Neural cell (in vitro differentiated cells): Measurements from ENCODE around the gene TMEM237. TPM values are rescaled to one million over a fixed set of nuclear protein-coding genes. Genes with fewer than 3 reads are reported as not detected.

Experiments used
- H2AFZ ChIP-seq: fragments of 200-600, 300-800 bp; sonication (generic), shearing (Covaris generic); 2 replicates; pipeline ENCODE4 v1.6.0; 2014; ENCODE audit warnings: low read depth, mild to moderate bottlenecking, antibody characterized with exemption, low read length, moderate library complexity
- H3F3A ChIP-seq: fragments of 200-600 bp; shearing (Covaris generic); 2 replicates; pipeline ENCODE4 v1.6.1; 2016; ENCODE audit warnings: mild to moderate bottlenecking, moderate library complexity, mixed read lengths, antibody characterized with exemption, low read length; ENCODE audit not compliant: insufficient read depth, poor library complexity, severe bottlenecking
- H3K27ac ChIP-seq: fragments of 200-600, 300-800 bp; sonication (generic), shearing (Covaris generic); 2 replicates; pipeline ENCODE4 v1.5.1; 2014; ENCODE audit warnings: mild to moderate bottlenecking, low read length, moderate library complexity
- H3K27me3 ChIP-seq: fragments of 300-800, 200-600 bp; sonication (generic), shearing (Covaris generic); 2 replicates; pipeline ENCODE4 v1.6.0; 2014; ENCODE audit warnings: mild to moderate bottlenecking, low read depth, low read length, moderate library complexity; ENCODE audit not compliant: insufficient read depth
- H3K36me3 ChIP-seq: fragments of 300-800, 200-600 bp; sonication (generic), shearing (Covaris generic); 2 replicates; pipeline ENCODE4 v1.5.1; 2014; ENCODE audit warnings: mild to moderate bottlenecking, antibody characterized with exemption, low read length, moderate library complexity; ENCODE audit not compliant: insufficient read depth
- H3K4me2 ChIP-seq: fragments of 300-800, 200-600 bp; sonication (generic), shearing (Covaris generic); 2 replicates; pipeline ENCODE4 v1.6.0; 2014; ENCODE audit warnings: mild to moderate bottlenecking, low read length
- H3K4me3 ChIP-seq: fragments of 300-800, 200-600 bp; sonication (generic), shearing (Covaris generic); 2 replicates; pipeline ENCODE4 v1.5.1; 2014; ENCODE audit warnings: mild to moderate bottlenecking, low read length, moderate library complexity
- H3K79me2 ChIP-seq: fragments of 200-600 bp; shearing (Covaris generic); replicated peaks from 2 replicates; pipeline ENCODE4 v1.6.0; 2014; ENCODE audit warnings: mild to moderate bottlenecking, low read length, moderate library complexity; ENCODE audit not compliant: insufficient read depth
- H3K9ac ChIP-seq: fragments of 300-800, 200-600 bp; sonication (generic), shearing (Covaris generic); 2 replicates; pipeline ENCODE4 v1.6.1; 2016; ENCODE audit warnings: mild to moderate bottlenecking, low read length, mixed read lengths
- H3K9me2 ChIP-seq: fragments of 200-600 bp; shearing (Covaris generic); 2 replicates; pipeline ENCODE4 v1.6.1; 2016; ENCODE audit warnings: mild to moderate bottlenecking, low read length, mixed read lengths; ENCODE audit not compliant: insufficient read depth
- H3K9me3 ChIP-seq: fragments of 200-600, 300-800 bp; sonication (generic), shearing (Covaris generic); 2 replicates; pipeline ENCODE4 v1.6.1; 2016; ENCODE audit warnings: mild to moderate bottlenecking, mixed run types, low read length, moderate library complexity, mixed read lengths
- H4K20me1 ChIP-seq: fragments of 200-600 bp; shearing (Covaris generic); 2 replicates; pipeline ENCODE4 v1.6.1; 2016; ENCODE audit warnings: mild to moderate bottlenecking, mixed run types; ENCODE audit not compliant: insufficient read depth
- CTCF ChIP-seq: fragments of 450-650 bp; IDR thresholded peaks from 2 replicates; pipeline ENCODE4 v1.5.1; 2014; ENCODE audit warnings: antibody characterized with exemption, mild to moderate bottlenecking, moderate library complexity; ENCODE audit not compliant: poor library complexity, severe bottlenecking
- EP300 ChIP-seq: fragments of 450-650 bp; conservative IDR thresholded peaks from 2 replicates; pipeline ENCODE4 v1.6.1; 2014; ENCODE audit warnings: antibody characterized with exemption, mild to moderate bottlenecking, moderate library complexity; ENCODE audit not compliant: poor library complexity, severe bottlenecking
- EZH2 ChIP-seq: fragments of 200-600, 300-800 bp; shearing (Covaris generic), sonication (generic); IDR thresholded peaks from 2 replicates; pipeline ENCODE4 v1.6.1; 2014; ENCODE audit warnings: antibody characterized with exemption, low read length, borderline replicate concordance, mild to moderate bottlenecking; ENCODE audit not compliant: insufficient read depth, poor library complexity, severe bottlenecking
- MXI1 ChIP-seq: fragments of 450-650 bp; conservative IDR thresholded peaks from 2 replicates; pipeline ENCODE4 v1.6.1; 2014; ENCODE audit warnings: antibody characterized with exemption, mild to moderate bottlenecking; ENCODE audit not compliant: poor library complexity, severe bottlenecking
- POLR2AphosphoS5 ChIP-seq: IDR thresholded peaks from 2 replicates; pipeline ENCODE4 v1.6.1; 2012
- RAD21 ChIP-seq: fragments of 450-650 bp; conservative IDR thresholded peaks from 2 replicates; pipeline ENCODE4 v1.6.1; 2014; ENCODE audit warnings: antibody characterized with exemption, mild to moderate bottlenecking, moderate library complexity
- REST ChIP-seq: IDR thresholded peaks from 2 replicates; pipeline ENCODE4 v1.6.1; 2012; ENCODE audit warnings: borderline replicate concordance
- SMC3 ChIP-seq: fragments of 450-650 bp; conservative IDR thresholded peaks from 2 replicates; pipeline ENCODE4 v1.6.1; 2014; ENCODE audit warnings: antibody characterized with exemption, mild to moderate bottlenecking, moderate library complexity; ENCODE audit not compliant: poor library complexity
- TAF1 ChIP-seq: IDR thresholded peaks from 2 replicates; pipeline ENCODE4 v1.6.1; 2012; ENCODE audit warnings: low read depth
- polyA plus RNA-seq: library from polyadenylated mRNA; depleted of rRNA; stranded (reverse); fragments of >200 nt; gene quantifications from 2 replicates; pipeline ENCODE4 v1.2.3, GENCODE V29; 2014

TMEM237 gene
- polyA plus RNA-seq, 1 donor from 2014 or later = 58.7 TPM

- Histone ChIP-seq H4K20me1 (no peaks in the 10 kb centered on the region), H3F3A (no peaks in the 10 kb centered on the region), H3K9me2 (no peaks in the 10 kb centered on the region), H2AFZ (no peak overlapping the region), H3K36me3 (no peaks in the 10 kb centered on the region), H3K27me3 (no peaks in the 10 kb centered on the region), H3K79me2 (no peaks in the 10 kb centered on the region), H3K27ac (no peak overlapping the region), H3K9me3 (no peaks in the 10 kb centered on the region), H3K4me2 (no peak overlapping the region), H3K4me3 (no peak overlapping the region), H3K9ac (no peak overlapping the region)
- TF ChIP-seq SMC3 (no peak), RAD21 (no peak), REST (no peak), MXI1 (no peak), TAF1 (no peak), CTCF (no peak), POLR2AphosphoS5 (no peak), EP300 (no peak), EZH2 (no peak)
These were observed 21.0 kb upstream of the TMEM237 start for GRCh38 chr2:201664334-201664733.

- Histone ChIP-seq H3K36me3 (no peaks in the 10 kb centered on the region), H3K9me3 (no peaks in the 10 kb centered on the region), H3K4me3 (no peak overlapping the region), H3K9me2 (no peaks in the 10 kb centered on the region), H2AFZ (no peak overlapping the region), H4K20me1 (no peaks in the 10 kb centered on the region), H3K27ac (no peak overlapping the region), H3K9ac (no peak overlapping the region), H3K4me2 (no peak overlapping the region), H3K79me2 (no peaks in the 10 kb centered on the region), H3F3A (no peaks in the 10 kb centered on the region), H3K27me3 (no peaks in the 10 kb centered on the region)
- TF ChIP-seq SMC3 = no peak
- TF ChIP-seq EZH2 = no peak
- TF ChIP-seq REST = no peak
- no peak for TF ChIP-seq EP300
- no peak for TF ChIP-seq CTCF
- TF ChIP-seq POLR2AphosphoS5 = no peak
- no peak for TF ChIP-seq RAD21
- TF ChIP-seq TAF1 = no peak
- no peak for TF ChIP-seq MXI1
These were observed 18.1 kb upstream of the TMEM237 start for GRCh38 chr2:201661366-201661765.
